Measurements from ENCODE around the gene SMG6.

GRCh38 chr17:2125013-2125535, 178.5 kb downstream of the SMG6 start:
- TF ChIP-seq HDAC2 (IDR thresholded peaks at IDR 0.05; ENCODE audit: borderline replicate concordance in 1 of 2, low read depth in 2 of 2, low read length in 2 of 2) = no peak
- no peak for TF ChIP-seq JUN (IDR thresholded peaks at IDR 0.05; ENCODE audit: low read depth, low read length)
- TF ChIP-seq ZNF274 (IDR thresholded peaks at IDR 0.05; ENCODE audit: borderline replicate concordance, extremely low read depth, low read length) = no peak
